HG03460 (cell line): ENCODE results near the gene METTL21C.

Experiments
- ATAC-seq: cut with Tn5 transposase; IDR thresholded peaks from one replicate; pipeline ENCODE4 v1.9.1; 2021; ENCODE audit not compliant: unreplicated experiment

METTL21C gene

DNA sequence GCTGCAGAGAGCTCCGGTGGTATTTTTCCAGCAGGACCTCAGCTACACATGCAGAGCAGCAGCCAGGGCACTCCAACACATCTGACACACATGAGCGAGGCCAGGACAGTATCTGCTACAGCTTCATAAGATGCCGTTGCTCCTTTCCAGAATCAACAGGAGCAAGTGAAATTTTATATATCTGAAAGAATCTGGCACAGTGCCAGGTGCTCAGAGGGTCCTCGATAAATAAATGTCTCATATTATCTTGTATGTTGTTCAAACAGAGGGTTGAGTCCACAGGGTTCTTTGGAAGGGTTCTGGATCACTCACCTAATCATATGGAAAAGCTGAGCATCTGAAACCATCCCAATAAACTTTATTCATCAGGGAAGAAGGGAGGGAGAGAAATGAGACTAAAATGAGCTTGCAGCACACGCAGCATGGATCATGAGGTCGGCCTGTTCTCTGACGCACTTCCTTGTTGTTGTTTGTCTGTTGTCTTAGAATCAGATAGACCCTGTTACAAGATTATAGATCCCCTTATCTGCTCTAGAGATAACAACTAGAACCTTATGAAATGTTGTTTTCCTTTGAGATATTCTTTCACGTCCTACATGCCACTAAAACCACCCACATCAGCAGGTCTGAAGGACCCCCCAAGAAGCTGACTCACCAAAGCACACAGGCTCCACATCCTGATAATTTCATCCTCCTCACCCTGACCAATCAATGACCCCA, 3.2 kb upstream of the METTL21C start:
- no peak for ATAC-seq

DNA sequence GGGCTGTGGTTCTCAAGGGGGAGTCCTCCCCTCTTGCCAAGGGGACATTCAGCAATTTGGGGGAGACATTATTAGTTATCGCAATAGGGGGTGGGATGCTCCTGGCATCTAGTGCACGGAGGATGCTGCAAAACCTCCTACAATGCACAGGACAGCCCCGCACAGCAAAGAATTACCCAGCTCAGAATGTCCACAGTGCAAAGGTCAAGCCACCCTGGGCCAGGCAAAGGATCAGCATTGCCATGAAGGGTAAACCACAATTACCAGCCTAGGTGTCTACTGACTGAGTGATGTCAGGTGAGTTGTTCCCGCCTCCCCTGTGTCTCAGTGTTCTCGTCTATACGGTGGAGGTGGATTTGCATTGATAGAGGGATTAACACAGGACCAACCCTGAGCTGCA, 2.4 kb upstream of the METTL21C start:
- ATAC-seq: no peak

DNA sequence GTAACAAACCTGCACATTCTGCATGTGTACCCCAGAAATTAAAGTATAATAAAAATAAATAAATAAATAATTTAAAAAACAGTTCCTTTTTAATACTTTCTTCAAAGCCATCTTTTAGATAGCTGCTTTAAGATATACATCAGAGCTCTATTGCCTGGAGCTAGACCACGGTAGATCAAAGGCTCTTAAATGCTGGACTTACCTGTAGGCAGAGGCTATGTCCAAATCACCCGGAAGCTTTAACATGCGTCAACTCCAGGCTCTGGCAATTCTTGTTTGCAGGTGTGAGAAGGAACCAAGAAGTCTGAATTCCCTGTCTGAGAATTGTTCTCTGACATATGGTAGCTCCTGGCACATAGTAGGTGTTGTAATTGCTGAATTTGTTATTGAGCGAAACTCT, 1.6 kb upstream of the METTL21C start:
- no peak for ATAC-seq

DNA sequence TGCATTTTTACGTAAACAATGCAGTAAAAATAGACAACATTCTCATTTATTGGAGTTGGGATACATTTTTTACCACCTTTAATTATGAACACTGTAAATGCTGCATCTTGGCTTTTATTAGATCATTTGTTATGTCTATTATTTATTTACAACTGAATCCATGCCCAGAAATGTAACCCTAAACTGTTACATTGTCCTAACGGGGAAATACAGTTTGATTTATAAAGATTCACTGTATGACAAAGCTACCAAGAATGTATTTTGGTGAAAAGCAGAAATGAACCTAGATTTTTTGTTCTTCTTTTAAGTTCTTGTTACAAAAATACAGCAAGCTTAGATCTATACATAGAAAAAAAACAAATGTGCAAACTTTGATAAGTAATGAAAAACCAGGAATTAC, 1.1 kb downstream of the METTL21C start:
- no peak for ATAC-seq

DNA sequence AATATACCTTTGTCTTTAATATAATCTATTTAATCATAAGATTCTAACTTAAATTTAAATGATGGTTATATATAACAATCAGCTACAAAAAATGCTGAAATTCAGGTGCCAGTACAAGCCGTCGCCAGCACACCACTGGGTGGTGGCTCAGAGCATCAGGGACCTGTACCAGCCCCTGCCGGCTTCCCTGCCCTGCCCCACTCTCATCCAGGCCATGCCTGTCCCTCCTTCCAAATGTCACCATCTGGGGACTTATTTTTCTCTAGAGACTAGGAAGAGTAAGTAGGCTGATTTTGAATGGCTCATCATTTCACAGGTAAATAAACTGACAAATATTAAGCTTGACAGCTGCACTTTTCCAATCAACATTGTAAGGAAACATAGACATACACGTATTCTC, 1.6 kb downstream of the METTL21C start:
- no peak for ATAC-seq

DNA sequence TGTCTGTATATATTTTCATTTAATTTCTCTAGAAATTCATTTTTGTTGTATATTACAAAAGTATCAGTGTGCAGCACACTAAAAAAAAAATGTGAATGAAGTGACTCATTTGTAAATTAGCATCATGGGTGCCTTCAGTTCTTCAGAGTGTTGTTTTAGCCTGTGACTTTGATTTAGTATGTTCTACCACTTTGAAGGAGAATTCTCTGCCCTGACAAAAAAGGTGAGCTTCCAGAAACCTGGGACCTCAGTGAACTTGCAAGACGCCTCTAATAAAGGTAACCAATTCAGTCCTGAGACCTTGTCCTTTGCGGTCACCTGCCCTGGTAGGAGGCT, 2.4 kb downstream of the METTL21C start:
- ATAC-seq: no peak

DNA sequence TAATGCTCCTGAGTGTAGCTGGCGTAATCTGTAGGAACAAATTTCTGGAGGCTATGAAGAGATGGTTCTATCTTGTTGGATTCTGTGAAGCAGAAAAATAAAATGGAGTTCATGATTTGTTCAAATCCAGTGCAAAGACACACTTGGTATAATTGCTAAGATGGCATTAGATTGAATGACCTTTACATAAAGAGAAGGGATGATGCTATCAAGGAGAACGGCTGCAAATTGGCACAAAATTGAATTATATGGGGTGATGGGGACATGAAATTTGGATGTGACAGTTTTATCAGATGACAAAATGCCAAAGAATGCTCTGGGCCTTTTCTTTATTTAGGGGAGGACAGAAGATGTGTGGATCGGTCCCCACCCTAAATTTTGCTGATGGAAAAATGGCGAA, 4.0 kb downstream of the METTL21C start:
- ATAC-seq: no peak

DNA sequence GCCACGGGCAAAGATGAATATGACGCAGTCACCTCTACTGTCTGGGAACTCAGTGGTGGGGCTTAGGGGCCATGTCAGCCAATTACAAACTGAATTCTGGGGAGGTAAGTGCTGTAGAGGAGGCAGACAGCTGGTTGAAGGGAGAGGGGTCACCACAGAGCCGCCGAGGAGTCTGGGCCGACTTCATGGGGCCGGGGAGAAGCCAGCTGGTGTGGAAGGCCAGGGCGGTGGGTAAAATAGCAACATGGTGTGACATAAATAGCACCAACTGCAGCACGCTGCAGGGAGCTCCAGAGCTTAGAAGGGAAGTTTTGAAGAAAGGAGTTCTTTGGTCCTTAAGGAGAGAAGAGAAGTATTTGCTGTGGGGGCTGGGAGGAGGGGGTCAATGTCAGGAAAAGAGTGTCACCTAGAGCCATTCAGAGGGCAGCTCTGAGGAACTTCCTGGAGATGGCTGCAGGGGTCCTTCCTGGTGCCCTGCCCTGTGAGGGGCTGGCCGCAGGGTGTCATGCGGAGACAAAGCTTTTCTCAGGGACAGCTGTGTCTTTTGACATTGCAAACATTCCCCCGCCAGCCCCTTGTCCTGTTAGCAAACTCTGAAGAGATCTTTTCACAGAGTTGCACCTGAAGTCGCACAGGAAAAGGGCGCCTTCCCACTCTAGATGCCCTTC, 6.4 kb downstream of the METTL21C start:
- no peak for ATAC-seq

DNA sequence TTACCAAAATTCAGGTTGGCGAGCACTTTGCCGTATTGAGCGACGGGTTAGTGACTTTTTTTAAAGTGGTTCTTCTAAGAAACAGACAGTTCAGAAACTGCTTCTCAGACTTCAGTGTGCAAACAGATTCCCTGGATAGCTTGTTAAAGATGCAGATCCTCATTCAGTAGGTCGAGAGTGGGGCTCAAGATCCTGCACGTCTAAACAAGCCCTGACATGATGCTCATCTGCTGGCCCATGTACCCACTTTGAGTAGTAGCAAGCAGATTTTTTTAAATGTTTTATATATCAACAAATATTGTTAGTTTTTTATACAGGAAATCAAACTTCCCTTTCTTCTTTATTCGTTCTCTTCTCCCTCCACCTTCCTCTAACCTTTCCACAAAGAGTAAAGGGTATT, 7.3 kb downstream of the METTL21C start:
- no peak for ATAC-seq

DNA sequence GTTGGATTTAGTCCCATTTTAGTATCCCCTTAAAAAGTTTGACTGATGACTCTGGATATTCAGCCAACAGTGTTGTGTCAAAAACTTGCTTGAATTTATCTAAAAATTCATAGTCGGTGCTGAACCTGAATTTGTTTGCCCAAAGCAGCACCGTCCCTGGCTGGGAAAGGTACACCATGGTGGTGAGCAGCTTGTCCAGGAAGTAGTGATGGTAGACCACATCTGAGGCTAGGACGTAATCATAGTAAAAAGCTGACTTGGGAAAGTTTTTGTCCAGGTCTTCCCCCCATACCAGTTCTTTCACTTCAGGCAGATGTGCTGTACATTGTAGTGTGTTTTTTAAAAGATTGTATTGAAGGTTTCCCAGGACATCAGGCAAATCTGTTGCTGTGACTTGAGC, 8.8 kb downstream of the METTL21C start:
- ATAC-seq: no peak

DNA sequence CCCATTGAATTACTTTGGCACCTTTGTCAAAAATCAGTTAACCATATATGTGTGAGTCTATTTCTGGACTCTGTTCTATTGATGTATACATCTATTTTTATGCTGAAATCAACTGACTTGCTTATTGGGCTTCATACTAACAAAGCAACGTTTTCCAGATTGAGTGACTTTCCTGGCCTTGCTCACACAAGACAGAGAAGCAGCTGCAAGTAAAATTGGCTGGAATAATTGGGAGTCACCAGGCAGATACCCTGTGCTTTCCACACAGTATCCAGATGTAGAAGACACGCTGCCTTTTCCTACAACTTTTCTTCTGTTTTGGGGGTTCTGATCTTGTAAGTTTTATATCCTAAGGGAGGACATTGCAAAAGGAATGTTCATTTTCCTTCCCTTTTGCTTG, 11.2 kb downstream of the METTL21C start:
- no peak for ATAC-seq

DNA sequence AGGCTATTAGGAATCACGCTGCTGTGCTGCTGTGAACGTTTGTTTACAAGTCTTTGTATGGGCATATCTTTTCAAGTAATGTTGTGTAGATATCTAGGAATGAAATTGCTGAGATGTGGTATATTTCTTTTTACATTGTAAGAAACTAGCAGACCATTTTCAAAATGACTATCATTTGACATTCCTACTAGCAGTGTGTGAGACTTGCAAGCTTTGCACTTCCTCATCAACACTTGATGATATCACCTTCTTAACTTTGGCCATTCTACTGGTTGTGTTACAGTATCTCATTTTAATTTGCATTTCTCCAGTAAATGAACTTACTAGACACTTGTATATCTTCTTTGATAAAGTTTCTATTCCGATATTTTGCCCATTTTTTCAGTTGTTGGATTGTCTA, 12.1 kb downstream of the METTL21C start:
- ATAC-seq: no peak

DNA sequence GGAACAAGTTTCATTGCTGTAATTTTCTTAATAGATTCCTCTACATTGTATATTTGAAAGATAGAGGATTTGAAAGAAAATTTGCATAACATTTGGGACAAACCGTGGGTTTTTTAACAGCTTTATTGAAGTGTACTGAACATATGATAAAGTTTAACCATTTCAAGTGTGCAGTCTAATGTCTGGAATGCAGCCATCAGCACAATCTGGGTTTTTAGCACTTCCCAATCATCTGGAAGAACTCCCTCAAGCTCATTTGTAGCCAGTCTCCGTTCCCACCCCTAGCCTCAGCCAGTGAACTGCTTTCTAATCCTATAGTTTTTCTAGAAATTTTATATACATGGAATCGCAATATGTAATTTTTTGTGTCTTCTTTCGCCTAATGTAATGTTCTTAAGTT, 12.6 kb downstream of the METTL21C start:
- no peak for ATAC-seq

DNA sequence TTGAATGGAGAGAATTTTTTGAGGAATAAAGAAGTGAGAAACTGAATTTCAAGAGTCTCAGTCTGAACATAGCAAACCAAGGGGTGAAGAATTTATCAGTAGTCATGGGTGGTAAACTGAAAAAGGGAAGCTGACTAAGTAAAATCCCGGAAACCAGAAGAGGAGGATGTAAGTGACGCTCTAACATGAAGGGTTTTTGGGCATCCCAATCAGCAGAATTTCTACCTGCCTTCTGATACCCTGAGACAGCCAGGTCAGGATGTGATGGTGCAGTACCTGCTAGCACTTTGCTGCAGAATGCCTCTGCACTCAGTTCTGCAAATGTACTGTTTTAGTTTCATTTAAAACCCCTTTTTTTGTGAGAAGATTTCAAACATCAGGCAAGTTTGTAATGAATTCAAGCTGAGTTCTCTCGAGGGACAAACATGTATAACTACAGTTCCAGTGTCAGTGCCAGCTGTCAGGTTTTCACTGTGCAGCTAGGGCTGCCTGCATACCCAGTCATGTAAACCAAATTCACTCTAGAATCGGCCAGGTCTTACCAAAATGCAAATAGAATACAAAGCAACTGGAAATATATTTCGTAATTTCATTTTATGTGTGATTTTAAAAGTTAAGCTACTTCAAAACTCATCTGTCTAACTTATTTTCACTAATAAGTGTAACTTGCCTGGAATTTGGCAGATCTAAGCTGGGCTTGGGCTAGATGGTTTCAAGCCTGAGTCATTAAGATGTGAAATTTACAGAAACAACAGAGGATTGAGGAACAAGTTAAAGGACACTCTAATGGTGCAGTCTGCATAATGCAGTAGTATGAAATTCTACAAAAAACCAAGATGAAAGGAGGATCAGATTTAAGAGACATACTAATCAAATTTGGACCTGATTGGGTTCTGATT, 13.8 kb downstream of the METTL21C start:
- peak; percentile 49 for ATAC-seq

DNA sequence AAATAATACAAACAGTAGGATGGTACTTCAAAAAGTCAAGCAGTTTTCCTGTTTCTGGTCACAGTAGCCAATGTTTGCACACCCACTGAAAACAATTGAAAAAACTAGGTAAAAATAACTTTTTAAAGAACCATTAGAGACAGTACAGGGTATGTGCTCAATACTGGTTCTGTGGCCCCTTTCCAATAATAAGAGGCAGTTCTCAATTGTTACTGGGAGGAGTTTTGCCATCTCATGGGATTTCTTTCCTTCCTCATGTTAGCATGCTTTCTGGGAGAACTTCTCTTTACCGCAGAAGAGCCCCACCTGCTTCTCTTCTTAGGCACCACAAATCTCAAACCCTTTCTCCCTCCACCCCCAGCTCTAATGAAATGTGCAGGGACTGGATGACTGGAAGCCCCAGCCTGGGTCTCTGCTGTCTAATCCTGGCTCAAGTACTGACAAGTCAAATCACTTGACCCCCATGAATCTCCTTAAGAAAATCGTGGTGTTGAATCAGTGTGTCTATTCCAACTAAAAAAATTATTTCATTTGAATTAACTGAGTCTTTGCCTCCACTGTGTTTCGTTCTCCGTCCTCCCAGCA, 14.6 kb downstream of the METTL21C start:
- no peak for ATAC-seq

DNA sequence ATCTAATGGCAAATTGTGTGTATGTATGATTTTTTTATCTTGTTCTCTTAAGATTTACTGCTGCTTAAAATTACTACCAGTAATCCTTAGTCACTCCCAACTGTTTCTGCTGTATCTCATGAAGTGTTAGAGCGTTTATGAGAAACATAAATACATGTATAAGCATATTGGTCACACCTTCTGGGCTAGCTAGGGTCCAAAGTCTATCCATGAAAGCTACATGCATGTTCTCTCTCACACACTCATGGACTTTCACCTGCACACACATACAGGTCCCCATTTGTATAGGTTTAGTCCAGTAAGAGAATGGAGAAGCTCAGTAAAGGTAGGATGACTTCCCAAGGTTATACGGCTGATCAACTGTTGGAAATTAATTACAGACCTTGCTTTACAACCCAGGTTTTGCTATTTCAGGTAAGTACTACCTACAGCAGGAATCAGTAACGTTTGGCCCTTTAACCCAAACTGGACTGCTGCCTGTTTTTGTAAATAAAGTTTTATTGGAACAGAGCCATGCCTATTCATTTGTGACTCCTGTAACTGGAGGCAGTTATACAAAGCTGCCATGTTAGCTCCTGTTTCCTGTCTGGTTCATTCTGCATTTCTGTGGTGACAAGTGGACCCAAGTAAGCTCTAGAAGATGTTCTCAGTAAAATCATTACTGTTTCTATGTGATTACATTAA, 15.3 kb downstream of the METTL21C start:
- ATAC-seq: no peak

DNA sequence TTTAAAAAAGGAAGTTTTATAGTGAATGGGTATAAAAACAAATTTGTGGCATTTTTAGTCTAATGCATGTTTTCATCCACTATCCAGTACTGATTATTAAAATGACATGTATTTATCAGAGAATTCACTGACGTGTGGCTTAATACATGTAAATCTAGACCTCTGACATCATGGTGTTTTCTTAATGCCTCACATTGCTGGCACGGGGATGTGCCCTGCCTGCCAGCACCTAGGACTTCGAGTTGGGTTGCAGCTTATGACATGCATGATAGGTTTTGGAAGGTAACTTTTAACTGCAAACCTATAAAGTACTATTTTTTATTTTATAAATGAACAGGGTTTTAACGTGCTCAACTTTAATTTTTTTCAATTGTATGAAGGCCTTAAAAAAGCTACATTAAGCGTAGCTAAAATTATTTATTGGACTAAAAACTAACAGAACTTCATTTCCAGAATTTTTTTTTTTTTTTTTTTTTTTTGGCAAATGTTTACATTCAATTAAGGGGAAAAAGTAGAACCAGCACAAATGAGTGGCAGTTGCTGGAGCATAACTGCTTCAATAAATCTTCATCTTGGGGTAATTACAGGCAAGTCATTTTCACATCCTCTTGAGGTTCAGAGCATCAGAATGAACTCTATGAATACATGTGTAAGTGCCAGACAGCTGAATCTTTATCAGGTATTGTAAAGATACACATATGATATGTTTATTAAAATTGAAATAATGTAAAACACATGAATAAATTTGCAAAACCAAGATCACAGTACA, 16.3 kb downstream of the METTL21C start:
- no peak for ATAC-seq

DNA sequence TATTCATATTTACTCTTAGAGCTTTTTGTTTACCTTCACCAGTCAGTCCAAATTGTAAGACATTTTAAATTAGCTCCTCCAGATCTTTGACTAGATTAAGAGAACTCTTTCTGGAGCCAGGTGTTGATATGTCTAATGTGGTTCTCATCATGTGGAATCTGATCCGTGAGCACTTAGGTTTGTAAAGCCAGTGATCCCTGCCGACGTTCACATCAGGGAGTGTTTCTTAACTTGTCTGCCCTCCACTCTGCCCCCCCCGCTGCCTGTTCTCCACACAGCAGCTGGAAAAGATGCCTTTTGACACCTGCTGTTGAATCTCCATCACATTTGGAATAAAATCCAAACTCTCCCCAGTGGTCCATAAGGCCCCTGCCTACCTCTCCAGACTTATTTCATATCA, 17.7 kb downstream of the METTL21C start:
- no peak for ATAC-seq

DNA sequence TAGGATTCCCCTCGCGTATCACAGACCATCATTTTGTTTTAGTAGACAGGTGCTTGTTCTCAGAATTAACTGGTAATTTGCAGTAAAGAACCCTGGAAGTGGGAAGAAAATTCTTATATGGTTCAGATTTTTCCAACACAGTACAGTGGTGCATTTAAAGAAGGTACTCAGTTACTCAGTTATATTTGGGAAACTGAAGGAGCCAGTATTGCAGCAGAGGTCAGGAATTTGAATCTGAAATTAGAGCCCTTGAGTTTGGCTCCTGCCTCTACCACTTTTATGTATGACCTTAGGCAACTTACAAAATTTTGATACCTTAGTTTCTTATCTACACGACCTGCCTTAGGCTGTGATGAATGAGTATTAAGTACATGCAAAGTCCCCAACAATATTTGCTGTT, 19.7 kb downstream of the METTL21C start:
- ATAC-seq: no peak

DNA sequence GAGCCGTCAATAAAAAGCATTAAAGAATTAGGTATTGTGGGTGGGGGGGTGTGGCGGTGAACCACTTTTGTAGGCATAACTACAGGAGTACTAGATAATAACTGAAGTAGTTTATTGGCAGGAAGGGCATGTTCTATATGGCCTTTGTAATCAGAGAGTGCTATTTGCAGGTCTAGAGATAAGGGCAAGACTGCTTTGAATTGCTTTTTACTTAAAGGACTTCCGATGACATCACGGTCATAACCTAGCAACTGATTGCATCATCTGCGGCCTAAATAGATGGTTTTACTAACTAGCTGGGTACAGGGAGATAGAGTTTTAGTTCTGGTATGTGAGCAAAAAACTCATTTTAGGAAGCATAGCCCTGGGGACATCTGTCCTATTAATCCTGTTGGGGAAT, 24.7 kb downstream of the METTL21C start:
- ATAC-seq: no peak
